Osteocyte (in vitro differentiated cells): ENCODE results near the gene TEX101. TPM values are rescaled to one million over a fixed set of nuclear protein-coding genes. Genes with fewer than 3 reads are reported as not detected.

Experiments
- DNase-seq: peaks from one replicate; pipeline ENCODE4 v3.0.0; 2021; ENCODE audit warnings: mixed read lengths; ENCODE audit not compliant: unreplicated experiment; ENCODE audit errors: extremely low spot score
- H3K27ac Mint-ChIP-seq: one replicate; pipeline ENCODE4 v1.8.0; 2021; ENCODE audit warnings: mild to moderate bottlenecking, mixed read lengths; ENCODE audit not compliant: unreplicated experiment
- H3K27me3 Mint-ChIP-seq: one replicate; pipeline ENCODE4 v1.8.0; 2021; ENCODE audit warnings: mixed read lengths; ENCODE audit not compliant: unreplicated experiment
- H3K36me3 Mint-ChIP-seq: one replicate; pipeline ENCODE4 v1.8.0; 2021; ENCODE audit warnings: mixed read lengths; ENCODE audit not compliant: unreplicated experiment
- H3K4me1 Mint-ChIP-seq: one replicate; pipeline ENCODE4 v1.8.0; 2021; ENCODE audit warnings: mixed read lengths; ENCODE audit not compliant: unreplicated experiment
- H3K4me3 Mint-ChIP-seq: one replicate; pipeline ENCODE4 v1.8.0; 2021; ENCODE audit warnings: mild to moderate bottlenecking, moderate library complexity, mixed read lengths; ENCODE audit not compliant: unreplicated experiment
- H3K9me3 Mint-ChIP-seq: one replicate; pipeline ENCODE4 v1.8.0; 2021; ENCODE audit warnings: mixed read lengths; ENCODE audit not compliant: unreplicated experiment
- CTCF ChIP-seq: fragments of 200-600 bp; sonication (generic); IDR thresholded peaks from 2 replicates; pipeline ENCODE4 v1.5.0; 2021; ENCODE audit warnings: antibody characterized with exemption, mild to moderate bottlenecking, moderate library complexity
- total RNA-seq: library from RNA; stranded (reverse); gene quantifications from 2 replicates; pipeline ENCODE4 v1.2.1, GENCODE V29; 2021

The TEX101 gene
- total RNA-seq, 1 donor from 2014 or later: not detected

GRCh38 chr19:43445426-43445825, 30.7 kb downstream of the TEX101 start:
- no peaks in the 10 kb centered on the region for H3K9me3 Mint-ChIP-seq
- TF ChIP-seq CTCF: no peak
- no peaks in the 10 kb centered on the region for H3K4me1 Mint-ChIP-seq
- H3K27ac Mint-ChIP-seq: no peak overlapping the region
- no peaks in the 10 kb centered on the region for H3K36me3 Mint-ChIP-seq
- peaks cover 22% of the 10 kb centered on the region for H3K27me3 Mint-ChIP-seq
- no peak overlapping the region for H3K4me3 Mint-ChIP-seq
- no peak for DNase-seq

DNA sequence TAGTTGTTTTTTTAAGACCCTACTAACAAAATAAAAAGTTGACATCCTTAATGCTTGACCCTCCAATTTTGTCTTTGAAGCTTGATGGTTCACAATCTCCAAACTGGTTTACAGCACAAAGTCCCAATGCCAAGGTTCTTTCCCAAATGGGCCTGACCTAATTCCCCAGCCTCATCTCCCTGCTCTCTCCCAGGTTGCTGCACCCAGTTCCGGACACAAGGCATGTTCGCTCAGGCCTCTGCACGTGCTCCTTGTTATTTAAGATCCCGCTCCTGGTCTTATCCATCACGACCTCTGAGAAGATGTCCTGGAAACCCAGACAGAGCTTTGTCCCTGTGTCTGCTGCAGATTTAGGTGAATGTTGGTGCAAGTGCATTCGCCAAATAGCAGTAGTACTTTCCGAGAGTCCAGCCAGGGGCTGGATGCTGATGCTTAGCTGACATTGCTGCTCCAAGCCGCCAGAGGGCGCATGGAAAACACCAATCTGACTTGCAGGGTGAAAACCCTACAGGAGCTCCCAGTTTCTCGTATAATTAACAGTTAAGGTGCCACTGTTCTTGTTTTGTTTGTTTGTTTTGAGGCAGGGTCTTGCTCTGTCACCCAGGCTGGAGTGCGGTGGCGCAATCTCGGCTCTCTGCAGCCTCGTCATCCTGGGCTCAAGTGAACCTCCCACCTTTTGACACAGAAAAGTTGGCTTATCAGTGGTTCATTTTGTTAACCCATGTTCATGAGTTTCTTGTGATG, 32.2 kb downstream of the TEX101 start:
- no peak overlapping the region for H3K4me3 Mint-ChIP-seq
- no peaks in the 10 kb centered on the region for H3K4me1 Mint-ChIP-seq
- H3K27ac Mint-ChIP-seq: no peak overlapping the region

DNA sequence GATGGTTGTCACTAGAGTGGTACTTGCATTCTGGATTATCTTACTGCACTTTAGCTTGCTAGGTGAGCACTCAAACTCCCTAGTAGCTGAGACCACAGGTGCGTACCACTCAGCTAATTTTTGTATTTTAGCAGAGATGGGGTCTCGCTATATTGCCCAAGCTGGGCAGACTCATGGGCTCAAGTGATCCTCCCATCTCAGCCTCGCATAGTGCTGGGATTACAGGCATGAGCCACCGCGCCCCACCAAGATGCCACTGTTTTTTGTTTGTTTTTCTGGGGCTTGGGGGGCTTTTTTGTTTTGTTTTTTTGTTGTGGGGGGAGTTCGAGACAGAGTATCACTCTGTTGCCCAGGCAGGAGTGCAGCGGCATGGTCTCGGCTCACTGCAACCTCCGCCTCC, 33.0 kb downstream of the TEX101 start:
- H3K4me3 Mint-ChIP-seq: no peak overlapping the region
- no peak for TF ChIP-seq CTCF

More for the DNA sequence above, 32.2 kb downstream of the TEX101 start:
- DNase-seq: peak; percentile 91
- Mint-ChIP-seq H3K27me3 (peaks cover 17% of the 10 kb centered on the region), H3K36me3 (no peaks in the 10 kb centered on the region), H3K9me3 (no peaks in the 10 kb centered on the region)
- TF ChIP-seq CTCF: peak; percentile 96

DNA sequence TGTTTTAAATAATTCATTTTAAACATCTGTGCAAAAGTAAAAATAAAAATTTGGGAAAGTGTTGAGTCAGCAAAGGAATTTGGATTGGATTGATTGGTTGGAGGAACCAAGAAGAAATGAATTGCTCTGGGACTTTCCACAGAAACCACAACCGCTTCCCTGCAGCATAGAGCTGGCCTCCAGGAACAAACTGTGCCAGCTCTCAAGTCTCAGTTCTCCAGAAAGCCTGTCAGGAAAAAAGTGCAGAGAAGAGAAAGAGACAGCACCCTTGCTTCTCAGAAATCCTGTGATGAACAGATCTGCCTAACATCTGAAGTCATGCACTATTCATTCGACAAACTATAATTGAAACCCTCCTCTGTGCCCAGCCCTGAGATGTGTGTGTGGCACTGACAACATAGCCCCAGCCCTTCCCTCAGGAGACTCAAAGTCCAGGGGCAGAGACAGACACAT, 35.9 kb downstream of the TEX101 start:
- Mint-ChIP-seq H3K27me3 (peaks cover 9% of the 10 kb centered on the region), H3K4me1 (no peaks in the 10 kb centered on the region), H3K36me3 (no peaks in the 10 kb centered on the region), H3K9me3 (peaks cover 6% of the 10 kb centered on the region), H3K27ac (peak overlapping the region; percentile 16), H3K4me3 (no peak overlapping the region)
- TF ChIP-seq CTCF: no peak
- no peak for DNase-seq

More for the DNA sequence above, 33.0 kb downstream of the TEX101 start:
- Mint-ChIP-seq H3K4me1 (no peaks in the 10 kb centered on the region), H3K27me3 (peaks cover 14% of the 10 kb centered on the region), H3K9me3 (peaks cover 4% of the 10 kb centered on the region), H3K27ac (no peak overlapping the region), H3K36me3 (no peaks in the 10 kb centered on the region)
- DNase-seq: no peak

DNA sequence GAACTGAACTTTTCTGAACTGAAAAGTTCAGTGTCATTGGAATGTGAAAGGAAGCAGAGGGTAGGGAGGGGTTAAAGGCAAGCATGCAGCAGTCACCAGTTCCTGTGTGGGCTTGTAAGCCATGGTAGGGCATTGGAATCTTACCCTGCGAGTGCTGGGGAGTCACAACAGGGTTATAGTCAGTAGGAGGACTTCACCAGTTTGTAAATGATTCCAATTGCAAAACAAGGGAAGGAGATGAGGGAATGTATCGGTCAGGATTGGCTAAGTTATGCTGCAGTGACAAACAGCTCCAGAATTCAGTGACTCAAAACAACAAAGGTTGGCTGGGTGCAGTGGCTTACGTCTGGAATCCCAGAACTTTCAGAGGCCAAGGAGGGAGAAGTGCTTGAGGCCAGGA, 37.9 kb downstream of the TEX101 start:
- no peak for DNase-seq
- H3K4me3 Mint-ChIP-seq: no peak overlapping the region
- TF ChIP-seq CTCF: no peak
- peaks cover 6% of the 10 kb centered on the region for H3K9me3 Mint-ChIP-seq
- H3K4me1 Mint-ChIP-seq: no peaks in the 10 kb centered on the region
- no peak overlapping the region for H3K27ac Mint-ChIP-seq
- no peaks in the 10 kb centered on the region for H3K36me3 Mint-ChIP-seq
- peaks cover 12% of the 10 kb centered on the region for H3K27me3 Mint-ChIP-seq
